HepG2 (cell line): ENCODE measurements around the gene FGD2. TPM values are rescaled to one million over a fixed set of nuclear protein-coding genes. Genes with fewer than 3 reads are reported as not detected.

Experiments
- ATAC-seq: fragments of 200-7000 bp; cut with Tn5 transposase; 3 replicates; pipeline ENCODE4 v1.9.1; 2020; ENCODE audit warnings: mild to moderate bottlenecking, moderate library complexity
- BruUV-seq: library from RNA; stranded (reverse); fragments of 400-500 nt; replicated peaks from 2 replicates; lab custom pipeline; 2021; lab: Mats Ljungman, UMichigan
- CTCF ChIA-PET: fragments of 300-600 bp; formaldehyde crosslinking; extraction: SDS; loops from one replicate; lab custom pipeline; 2021; ENCODE audit warnings: low total read pairs, inconsistent platforms, low intra/inter-chr PET ratio; lab: Yijun Ruan, JAX
- POLR2A ChIA-PET: fragments of 350-600 bp; sonication (Branson Sonifier 250); formaldehyde crosslinking; loops from one replicate; lab custom pipeline; 2020; ENCODE audit warnings: antibody characterized with exemption, inconsistent platforms; lab: Yijun Ruan, JAX
- DNase-seq: peaks from one replicate; pipeline ENCODE4 v3.0.0-alpha.2; 2015; ENCODE audit warnings: low spot score
- FAIRE-seq: peaks from 3 replicates; lab custom pipeline; 2011; peaks lifted over from hg19 to GRCh38; lab: Jason Lieb, UNC
- H2AFZ ChIP-seq: one replicate; pipeline ENCODE4 v1.6.1; 2011; ENCODE audit warnings: low read length, inconsistent platforms
- H3K27ac ChIP-seq: fragments of 300-600 bp; 3 replicates; pipeline ENCODE4 v1.8.0; 2011; ENCODE audit warnings: mixed run types, mild to moderate bottlenecking, mixed read lengths, low read length, inconsistent platforms; ENCODE audit not compliant: insufficient read depth; ENCODE audit errors: extremely low read length
- H3K27me3 ChIP-seq, 2 experiments: fragments of 200-600 bp in 1 of 2; 2 replicates in 1 of 2; 3 replicates in 1 of 2; pipeline versions ENCODE4 v1.6.0 to v1.8.0; 2011; ENCODE audit warnings: low read length in 2 of 2, mild to moderate bottlenecking in 2 of 2, moderate library complexity in 2 of 2, inconsistent platforms in 1 of 2; ENCODE audit not compliant: insufficient read depth in 2 of 2, control insufficient read depth in 1 of 2
- H3K36me3 ChIP-seq, 2 experiments: fragments of 200-600 bp in 1 of 2; replicated peaks in 1 of 2; 2 replicates in 1 of 2; 3 replicates in 1 of 2; pipeline versions ENCODE4 v1.5.1 to v1.8.0; 2011; ENCODE audit warnings: low read length in 2 of 2, inconsistent platforms in 1 of 2; ENCODE audit not compliant: insufficient read depth in 2 of 2, control insufficient read depth in 1 of 2
- H3K4me1 ChIP-seq: 2 replicates; pipeline ENCODE4 v1.5.1; 2012; ENCODE audit warnings: low read length, inconsistent platforms; ENCODE audit not compliant: insufficient read depth
- H3K4me2 ChIP-seq: 2 replicates; pipeline ENCODE4 v1.6.0; 2011; ENCODE audit warnings: low read depth, low read length, inconsistent platforms
- H3K4me3 ChIP-seq, 3 experiments: fragments of 200-600 bp in 1 of 3; sonication (generic), shearing (Covaris generic) in 1 of 3; replicated peaks in 1 of 3; 2 replicates each; pipeline ENCODE4 v1.5.1; 2011 to 2016; ENCODE audit warnings: low read length in 3 of 3, inconsistent platforms in 2 of 3, low read depth in 2 of 3, mild to moderate bottlenecking in 2 of 3, control low read depth in 1 of 3, mixed read lengths in 1 of 3; ENCODE audit not compliant: insufficient read depth in 1 of 3
- H3K79me2 ChIP-seq: one replicate; pipeline ENCODE4 v1.6.1; 2011; ENCODE audit warnings: low read length, inconsistent platforms; ENCODE audit not compliant: insufficient read depth
- H3K9ac ChIP-seq: 2 replicates; pipeline ENCODE4 v1.6.0; 2011; ENCODE audit warnings: mild to moderate bottlenecking, low read depth, low read length, inconsistent platforms; ENCODE audit not compliant: insufficient read depth
- H3K9me3 ChIP-seq: 2 replicates; pipeline ENCODE4 v1.5.1; 2012; ENCODE audit warnings: mild to moderate bottlenecking, low read length
- H4K20me1 ChIP-seq: 2 replicates; pipeline ENCODE4 v1.6.0; 2011; ENCODE audit warnings: inconsistent platforms, mild to moderate bottlenecking, low read length, moderate library complexity; ENCODE audit not compliant: insufficient read depth
- BCL6 ChIP-seq: IDR thresholded peaks from 2 replicates; pipeline ENCODE4 v1.6.1; 2016; ENCODE audit warnings: missing genetic modification reagents, missing compliant biosample characterization
- HNF4G ChIP-seq, 2 experiments: sonication (generic) in 1 of 2; formaldehyde crosslinking in 1 of 2; IDR thresholded peaks; 2 replicates each; pipeline versions ENCODE4 v1.4.0 to v1.6.1; 2011 to 2020; ENCODE audit warnings: borderline replicate concordance in 2 of 2, low read depth in 2 of 2, mild to moderate bottlenecking in 2 of 2, low read length in 1 of 2, missing genetic modification reagents in 1 of 2, moderate library complexity in 1 of 2
- SIX1 ChIP-seq: sonication (generic); formaldehyde crosslinking; IDR thresholded peaks from 2 replicates; pipeline ENCODE4 v1.4.0; 2020; ENCODE audit warnings: missing genetic modification reagents, borderline replicate concordance
- ZNF446 ChIP-seq: sonication (generic); formaldehyde crosslinking; IDR thresholded peaks from 2 replicates; pipeline ENCODE4 v1.5.0; 2020; ENCODE audit warnings: mild to moderate bottlenecking, missing genetic modification reagents
- ZNF629 ChIP-seq: sonication (generic); formaldehyde crosslinking; conservative IDR thresholded peaks from 2 replicates; pipeline ENCODE4 v1.5.0; 2020; ENCODE audit warnings: missing genetic modification reagents
- WGBS: methylation state at CpG from one replicate; pipeline ENCODE4 v1.1.6; 2017; ENCODE audit warnings: low lambda C conversion rate; 5-methylcytosine and 5-hydroxymethylcytosine counted together
- in situ Hi-C: cut with HindIII; loops from 2 replicates; pipeline ENCODE4 v1.10.0; 2017; ENCODE audit warnings: low pct_unique_long_range_greater_than_20kb; ENCODE audit not compliant: extremely low pct_ligation_motif_present
- intact Hi-C: fragments of 100-400 bp; cut with micrococcal nuclease; formaldehyde crosslinking; loops from one replicate; pipeline ENCODE4 v1.10.0; 2022; ENCODE audit not compliant: unreplicated experiment
- polyA plus RNA-seq, 8 experiments: library from polyadenylated mRNA; depleted of rRNA in 3 of 8; stranded (reverse) in 7 of 8; unstranded in 1 of 8; fragments of >200 nt; fragmentation: Illumina TruSeq in 4 of 8; extraction: Trizol in 4 of 8; gene quantifications; 2 replicates each; pipeline versions ENCODE4 v1.2.1 to v1.2.3, GENCODE V29; 2011 to 2016; ENCODE audit warnings: low read depth in 4 of 8, missing spikeins in 1 of 8, mixed read lengths in 1 of 8; ENCODE audit not compliant: insufficient read depth in 1 of 8
- total RNA-seq, 5 experiments: library from RNA; depleted of rRNA; stranded (reverse); fragments of >200 nt; fragmentation: Illumina TruSeq; extraction: Trizol; gene quantifications; 2 replicates each; pipeline ENCODE4 v1.2.3, GENCODE V29; 2016; ENCODE audit warnings: low read depth in 1 of 5

Gene FGD2
- total and polyA plus RNA-seq, 2 of the 13 experiments (the other 11 are each of a cell fraction or from before 2014, with no cell fraction given), result not detected

GRCh38 chr6:36955671-36956445 is 49.6 kb upstream of the FGD2 start:
- peak; percentile 12; the same call in 1 of the 3 replicates for ATAC-seq

GRCh38 chr6:36956446-36956820 is 49.0 kb upstream of the FGD2 start:
- Histone ChIP-seq H3K27me3 (peaks cover 12 to 55% of the 10 kb centered on the region in 2 experiments; a peak in 3 of 5 replicates), H3K9me3 (no peaks in the 10 kb centered on the region), H3K4me1 (peaks cover 8% of the 10 kb centered on the region; the same call in 1 of the 2 replicates), H3K36me3 (no peaks in the 10 kb centered on the region), H3K9ac (no peak overlapping the region), H4K20me1 (no peaks in the 10 kb centered on the region), H3K27ac (no peak overlapping the region), H3K4me2 (no peak overlapping the region), H3K79me2 (no peaks in the 10 kb centered on the region), H3K4me3 (no peak overlapping the region), H2AFZ (no peak overlapping the region)
- intact Hi-C loops (no loop called here), in situ Hi-C loops (no loop called here)
- CTCF ChIA-PET, result no interaction called here
- ATAC-seq (no peak), FAIRE-seq (no peak), DNase-seq (no peak)
- TF ChIP-seq BCL6 (CRISPR knock-in tag), result no peak
- peak; percentile 82 for TF ChIP-seq ZNF629 (CRISPR knock-in tag)
- no TSS peak for BruUV-seq
- POLR2A ChIA-PET, result interaction anchor here (1.7 kb wide), 1 partner anchor 30 kb away, joined by 5 read pairs; the partner anchor contains the start of gene MTCH1

More at GRCh38 chr6:36955671-36956445, 49.6 kb upstream of the FGD2 start:
- CTCF ChIA-PET, result no interaction called here
- in situ Hi-C loops, result no loop called here
- H3K9ac ChIP-seq, result no peak overlapping the region
- no peak overlapping the region for H3K27ac ChIP-seq
- no peak for DNase-seq
- no peak overlapping the region for H2AFZ ChIP-seq
- H3K4me3 ChIP-seq, result no peak overlapping the region
- no peaks in the 10 kb centered on the region for H4K20me1 ChIP-seq
- intact Hi-C loops, result no loop called here
- no TSS peak for BruUV-seq
- H3K27me3 ChIP-seq, result peaks cover 12 to 50% of the 10 kb centered on the region in 2 experiments; a peak in 3 of 5 replicates
- H3K36me3 ChIP-seq, result no peaks in the 10 kb centered on the region
- H3K9me3 ChIP-seq, result no peaks in the 10 kb centered on the region
- no peak overlapping the region for H3K4me2 ChIP-seq
- no peaks in the 10 kb centered on the region for H3K79me2 ChIP-seq
- no peak for FAIRE-seq
- TF ChIP-seq ZNF446 (CRISPR knock-in tag) (no peak), HNF4G (IDR thresholded peaks at IDR 0.05; ENCODE audit: borderline replicate concordance, low read depth, low read length) (no peak), HNF4G (CRISPR knock-in tag; IDR thresholded peaks at IDR 0.05; ENCODE audit: borderline replicate concordance, low read depth) (no peak), SIX1 (CRISPR knock-in tag) (no peak)
- TF ChIP-seq, all 625 proteins: peak for 0
- POLR2A ChIA-PET, result interaction anchor here (1.7 kb wide), 1 partner anchor 30 kb away, joined by 5 read pairs; the partner anchor contains the start of gene MTCH1
- H3K4me1 ChIP-seq, result peaks cover 4% of the 10 kb centered on the region; the same call in 1 of the 2 replicates
- WGBS, result 42% methylated on average over 6 of the region's 9 CpGs
